AG04450 (cell line): ENCODE data around the gene OR2T35. TPM values are rescaled to one million over a fixed set of nuclear protein-coding genes. Genes with fewer than 3 reads are reported as not detected.

ENCODE experiments used
- CTCF ChIA-PET: fragments of 300-600, 350-600 bp; formaldehyde crosslinking; extraction: SDS; loops from one replicate; lab custom pipeline; 2022; ENCODE audit warnings: antibody characterized with exemption, inconsistent platforms; lab: Charles Lee
- POLR2A ChIA-PET: fragments of 350-600 bp; formaldehyde crosslinking; extraction: SDS; loops from one replicate; lab custom pipeline; 2021; ENCODE audit warnings: antibody characterized with exemption, inconsistent platforms; lab: Yijun Ruan, JAX
- DNase-seq: peaks from one replicate; pipeline ENCODE4 v3.0.0-alpha.2; 2011; ENCODE audit warnings: low read depth, low spot score
- H3K27ac ChIP-seq: one replicate; pipeline ENCODE4 v1.5.1; 2012; ENCODE audit warnings: low read depth, low read length, control low read depth
- H3K27me3 ChIP-seq: one replicate; pipeline ENCODE4 v1.6.0; 2012; ENCODE audit warnings: low read length; ENCODE audit not compliant: control insufficient read depth, insufficient read depth
- H3K4me3 ChIP-seq: 2 replicates; pipeline ENCODE4 v1.5.1; 2011; ENCODE audit warnings: mild to moderate bottlenecking, low read depth, low read length, control low read depth
- H3K9me3 ChIP-seq: 2 replicates; pipeline ENCODE4 v1.5.1; 2012; ENCODE audit warnings: low read length; ENCODE audit not compliant: control insufficient read depth, insufficient read depth
- CTCF ChIP-seq: IDR thresholded peaks from 2 replicates; pipeline ENCODE4 v1.5.1; 2011; ENCODE audit warnings: low read depth, low read length, control low read depth, inconsistent platforms
- polyA plus RNA-seq: library from polyadenylated mRNA; depleted of rRNA; stranded (reverse); fragments of >200 nt; gene quantifications from 2 replicates; pipeline ENCODE4 v1.2.3, GENCODE V29; 2011

Gene OR2T35
- polyA plus RNA-seq, 1 experiment = not detected

GRCh38 chr1:248613742-248614141, 31.3 kb downstream of the OR2T35 start:
- POLR2A ChIA-PET = no interaction called here
- TF ChIP-seq CTCF = no peak
- CTCF ChIA-PET = no interaction called here
- DNase-seq = no peak
- H3K27me3 ChIP-seq = no peaks in the 10 kb centered on the region
- no peak overlapping the region for H3K4me3 ChIP-seq
- no peak overlapping the region for H3K27ac ChIP-seq
- peaks cover 10% of the 10 kb centered on the region for H3K9me3 ChIP-seq

- Histone ChIP-seq H3K4me3 (no peak overlapping the region), H3K9me3 (peaks cover 10% of the 10 kb centered on the region), H3K27me3 (no peaks in the 10 kb centered on the region), H3K27ac (no peak overlapping the region)
- CTCF ChIA-PET = no interaction called here
- TF ChIP-seq CTCF = no peak
- DNase-seq = no peak
- POLR2A ChIA-PET = no interaction called here
Measured at GRCh38 chr1:248611883-248612414, 33.1 kb downstream of the OR2T35 start.

DNA sequence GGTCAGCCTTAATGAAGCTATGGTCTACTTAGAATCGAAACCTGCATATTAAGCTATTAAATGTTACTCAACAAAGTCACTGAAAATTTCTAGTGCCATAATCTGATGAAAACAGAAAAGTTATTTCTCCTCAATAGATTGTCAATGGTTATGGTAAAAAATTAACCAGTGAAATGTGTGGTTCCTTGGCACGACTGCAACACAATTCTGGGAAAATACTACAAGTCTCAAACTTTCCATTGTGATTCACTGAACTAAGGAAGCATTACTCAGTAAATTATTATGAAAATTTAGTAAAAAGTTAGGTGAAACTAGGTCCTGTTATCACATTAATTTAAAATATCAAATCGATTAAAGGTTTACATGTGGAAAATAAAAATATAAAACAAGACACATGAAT, 34.8 kb downstream of the OR2T35 start:
- H3K4me3 ChIP-seq = no peak overlapping the region
- peaks cover 10% of the 10 kb centered on the region for H3K9me3 ChIP-seq
- CTCF ChIA-PET = no interaction called here
- POLR2A ChIA-PET = no interaction called here
- no peaks in the 10 kb centered on the region for H3K27me3 ChIP-seq
- H3K27ac ChIP-seq = no peak overlapping the region
- no peak for DNase-seq
- TF ChIP-seq CTCF = no peak

DNA sequence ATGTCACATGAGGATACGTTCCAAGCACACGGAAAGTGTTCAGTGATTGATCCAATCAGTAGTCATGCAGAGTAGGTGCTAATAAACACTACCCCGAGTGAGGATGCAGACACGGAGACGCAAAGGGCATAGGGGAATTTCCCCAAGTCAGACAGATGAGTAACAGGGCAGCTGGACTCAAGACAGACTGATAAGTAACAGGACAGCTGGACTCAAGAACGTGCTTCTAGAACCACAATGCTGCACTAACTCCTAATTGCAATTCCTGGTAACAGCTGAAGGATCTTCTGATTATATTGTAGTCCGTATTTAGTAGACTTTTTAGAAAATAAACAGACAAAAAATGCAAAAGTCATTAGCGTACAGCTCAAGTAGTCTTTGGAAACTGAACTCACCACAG, 45.7 kb downstream of the OR2T35 start:
- Histone ChIP-seq H3K27ac (no peak overlapping the region), H3K9me3 (no peaks in the 10 kb centered on the region), H3K27me3 (no peaks in the 10 kb centered on the region), H3K4me3 (no peak overlapping the region)
- ChIA-PET CTCF (no interaction called here), POLR2A (no interaction called here)
- no peak for DNase-seq
- TF ChIP-seq CTCF = no peak

DNA sequence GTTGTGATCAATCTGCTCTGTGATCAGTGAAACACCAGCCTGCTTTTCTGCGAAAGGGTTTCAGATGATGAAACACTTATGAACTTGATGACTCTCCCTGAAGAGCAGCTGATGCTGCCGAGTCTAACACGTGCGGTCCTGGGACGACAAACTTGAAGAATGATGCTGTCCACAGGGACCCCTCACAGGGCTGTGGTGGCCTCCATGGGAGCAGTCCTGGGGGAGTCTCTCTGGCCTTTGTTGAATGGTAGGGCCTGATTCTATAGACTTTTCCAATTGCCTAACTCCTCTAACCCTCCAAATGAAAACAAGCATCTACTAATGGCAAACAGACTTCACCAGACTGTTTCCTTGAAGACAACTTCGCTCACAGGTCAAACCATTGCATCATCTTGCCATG, 47.5 kb downstream of the OR2T35 start, which contains the start of gene OR2T10:
Gene OR2T10 (minus strand): TSS at position 112 of the 400 bp plus-strand sequence. CDS start 3,932 bp downstream, outside the sequence.
- Histone ChIP-seq H3K27me3 (no peaks in the 10 kb centered on the region), H3K4me3 (no peak within 1 kb of the TSS), H3K27ac (no peak within 1 kb of the TSS), H3K9me3 (peaks cover 3% of the 10 kb centered on the region; the same call in 1 of the 2 replicates)
- TF ChIP-seq CTCF = no peak
- DNase-seq = no peak
- ChIA-PET POLR2A (no interaction called here), CTCF (no interaction called here)
